T-helper 2 cell treated with Interferon-gamma antibody and Interleukin-4, amounts not matched to agents 5 μg/mL and 100 μg/mL, for 36 hours (primary cell): ENCODE data around the gene FIBCD1.
A peak's percentile ranks its signal among the peaks of the same experiment; 100 is the strongest.

ENCODE experiments used
- DNase-seq: peaks from one replicate; pipeline ENCODE4 v3.0.0; 2021; ENCODE audit warnings: low spot score
- H3K27ac Mint-ChIP-seq: one replicate; pipeline ENCODE4 v1.8.0; 2021; ENCODE audit warnings: mild to moderate bottlenecking, mixed read lengths
- H3K27me3 Mint-ChIP-seq: one replicate; pipeline ENCODE4 v1.8.0; 2021; ENCODE audit warnings: low read depth, mixed read lengths
- H3K36me3 Mint-ChIP-seq: one replicate; pipeline ENCODE4 v1.8.0; 2021; ENCODE audit warnings: low read depth, mixed read lengths
- H3K4me1 Mint-ChIP-seq: one replicate; pipeline ENCODE4 v1.8.0; 2021; ENCODE audit warnings: low read depth, mixed read lengths
- H3K4me3 Mint-ChIP-seq: one replicate; pipeline ENCODE4 v1.8.0; 2022; ENCODE audit warnings: mild to moderate bottlenecking, moderate library complexity, mixed read lengths
- H3K9me3 Mint-ChIP-seq: one replicate; pipeline ENCODE4 v1.8.0; 2021; ENCODE audit warnings: mixed read lengths

FIBCD1 gene

GRCh38 chr9:130869250-130869649 lies 69.8 kb downstream of the FIBCD1 start:
- Mint-ChIP-seq H3K9me3 (no peaks in the 10 kb centered on the region), H3K4me1 (peaks cover 3% of the 10 kb centered on the region), H3K27me3 (no peaks in the 10 kb centered on the region), H3K36me3 (peaks cover 12% of the 10 kb centered on the region), H3K4me3 (no peak overlapping the region), H3K27ac (no peak overlapping the region)
- DNase-seq: no peak

- no peak overlapping the region for H3K27ac Mint-ChIP-seq
- H3K9me3 Mint-ChIP-seq: no peaks in the 10 kb centered on the region
- DNase-seq: no peak
- no peaks in the 10 kb centered on the region for H3K27me3 Mint-ChIP-seq
- no peak overlapping the region for H3K4me3 Mint-ChIP-seq
- H3K4me1 Mint-ChIP-seq: peaks cover 3% of the 10 kb centered on the region
- peaks cover 10% of the 10 kb centered on the region for H3K36me3 Mint-ChIP-seq
These were observed 70.8 kb downstream of the FIBCD1 start for GRCh38 chr9:130868230-130868629.

DNA sequence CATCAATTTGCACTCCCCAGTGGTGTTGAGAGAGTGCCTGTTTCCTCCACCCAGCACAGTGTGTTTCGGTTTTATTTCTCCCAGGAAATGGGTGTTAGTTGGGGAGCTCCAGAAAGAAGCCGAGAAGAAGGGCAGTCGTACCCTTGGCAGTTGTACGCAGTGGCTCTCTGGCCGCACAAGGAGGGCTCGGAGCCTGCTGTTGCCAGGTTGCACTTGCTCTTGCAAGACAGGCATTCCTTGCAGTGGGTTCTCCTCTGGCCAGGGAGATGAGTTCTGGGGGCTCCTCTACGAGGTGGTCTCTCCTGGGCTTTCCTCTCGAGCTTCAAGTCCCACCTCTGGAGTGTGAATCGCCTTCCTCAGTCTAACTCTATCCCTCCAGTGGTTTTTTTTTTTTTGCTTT lies 71.5 kb downstream of the FIBCD1 start:
- H3K27me3 Mint-ChIP-seq: no peaks in the 10 kb centered on the region
- H3K4me1 Mint-ChIP-seq: peaks cover 3% of the 10 kb centered on the region
- H3K27ac Mint-ChIP-seq: no peak overlapping the region
- no peak overlapping the region for H3K4me3 Mint-ChIP-seq
- H3K36me3 Mint-ChIP-seq: peaks cover 8% of the 10 kb centered on the region
- no peaks in the 10 kb centered on the region for H3K9me3 Mint-ChIP-seq
- DNase-seq: no peak

DNA sequence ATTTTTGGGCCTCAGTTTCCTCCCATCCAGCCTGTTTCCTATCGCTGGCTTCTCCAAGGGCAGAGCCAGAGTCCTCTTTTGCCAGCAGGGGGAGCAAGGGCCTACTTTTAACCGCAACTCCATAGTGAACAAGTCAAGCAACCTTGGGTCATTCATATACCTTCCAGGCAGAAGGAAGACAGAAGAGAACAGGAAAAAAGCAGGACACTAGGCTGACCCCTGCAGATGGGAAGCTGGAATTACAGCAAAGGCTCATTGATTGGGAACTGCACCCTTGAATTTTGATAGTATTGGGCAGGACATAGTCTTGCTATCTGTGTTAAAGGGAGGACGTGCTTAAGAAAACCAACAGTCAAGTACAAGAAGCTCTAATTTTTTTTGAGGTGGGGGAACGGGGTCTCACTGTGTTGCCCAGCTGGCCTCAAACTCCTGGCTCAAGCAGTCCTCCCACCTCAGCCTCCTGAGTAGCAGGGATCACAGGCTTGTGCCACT lies 72.5 kb downstream of the FIBCD1 start:
- peak; percentile 33 for DNase-seq
- Mint-ChIP-seq H3K4me3 (no peak overlapping the region), H3K4me1 (peaks cover 3% of the 10 kb centered on the region), H3K9me3 (no peaks in the 10 kb centered on the region), H3K36me3 (peaks cover 4% of the 10 kb centered on the region), H3K27ac (no peak overlapping the region), H3K27me3 (no peaks in the 10 kb centered on the region)

- peaks cover 4% of the 10 kb centered on the region for H3K36me3 Mint-ChIP-seq
- no peak overlapping the region for H3K27ac Mint-ChIP-seq
- DNase-seq: no peak
- no peaks in the 10 kb centered on the region for H3K9me3 Mint-ChIP-seq
- no peak overlapping the region for H3K4me3 Mint-ChIP-seq
- H3K27me3 Mint-ChIP-seq: no peaks in the 10 kb centered on the region
- peaks cover 3% of the 10 kb centered on the region for H3K4me1 Mint-ChIP-seq
These were observed 73.1 kb downstream of the FIBCD1 start for GRCh38 chr9:130865921-130866320.

DNA sequence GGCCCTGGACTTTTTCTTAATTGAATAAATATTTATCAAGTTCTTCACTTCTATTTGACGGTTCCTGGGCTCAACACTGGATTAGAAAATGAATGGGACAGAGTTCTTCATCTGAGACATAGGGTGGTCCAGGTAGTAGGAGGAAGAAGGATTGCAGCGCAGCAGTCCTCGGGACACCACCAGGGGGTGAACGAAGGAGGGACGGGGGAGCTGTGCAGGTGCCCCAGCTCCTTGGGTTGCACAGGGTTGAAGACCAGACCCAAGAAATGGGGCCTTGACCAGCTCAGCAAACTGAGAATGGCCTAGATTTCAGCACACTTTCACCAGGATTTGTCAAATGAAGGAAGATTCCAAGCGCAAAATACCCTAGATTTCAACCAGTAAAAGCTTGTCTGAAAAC lies 74.5 kb downstream of the FIBCD1 start:
- peaks cover 1% of the 10 kb centered on the region for H3K36me3 Mint-ChIP-seq

DNA sequence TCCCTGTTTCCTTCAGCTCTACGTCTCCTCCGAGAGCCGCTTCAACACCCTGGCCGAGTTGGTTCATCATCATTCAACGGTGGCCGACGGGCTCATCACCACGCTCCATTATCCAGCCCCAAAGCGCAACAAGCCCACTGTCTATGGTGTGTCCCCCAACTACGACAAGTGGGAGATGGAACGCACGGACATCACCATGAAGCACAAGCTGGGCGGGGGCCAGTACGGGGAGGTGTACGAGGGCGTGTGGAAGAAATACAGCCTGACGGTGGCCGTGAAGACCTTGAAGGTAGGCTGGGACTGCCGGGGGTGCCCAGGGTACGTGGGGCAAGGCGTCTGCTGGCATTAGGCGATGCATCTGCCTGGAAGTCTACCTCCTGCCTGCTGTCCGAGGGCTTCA lies 76.3 kb downstream of the FIBCD1 start:
- no peak overlapping the region for H3K4me3 Mint-ChIP-seq
- peaks cover 1% of the 10 kb centered on the region for H3K36me3 Mint-ChIP-seq
- peaks cover 3% of the 10 kb centered on the region for H3K4me1 Mint-ChIP-seq
- H3K9me3 Mint-ChIP-seq: no peaks in the 10 kb centered on the region
- no peak for DNase-seq
- H3K27me3 Mint-ChIP-seq: no peaks in the 10 kb centered on the region
- no peak overlapping the region for H3K27ac Mint-ChIP-seq

More for the DNA sequence above, 74.5 kb downstream of the FIBCD1 start:
- no peaks in the 10 kb centered on the region for H3K9me3 Mint-ChIP-seq
- H3K4me3 Mint-ChIP-seq: no peak overlapping the region
- no peak for DNase-seq
- peaks cover 3% of the 10 kb centered on the region for H3K4me1 Mint-ChIP-seq
- H3K27me3 Mint-ChIP-seq: no peaks in the 10 kb centered on the region
- H3K27ac Mint-ChIP-seq: no peak overlapping the region

DNA sequence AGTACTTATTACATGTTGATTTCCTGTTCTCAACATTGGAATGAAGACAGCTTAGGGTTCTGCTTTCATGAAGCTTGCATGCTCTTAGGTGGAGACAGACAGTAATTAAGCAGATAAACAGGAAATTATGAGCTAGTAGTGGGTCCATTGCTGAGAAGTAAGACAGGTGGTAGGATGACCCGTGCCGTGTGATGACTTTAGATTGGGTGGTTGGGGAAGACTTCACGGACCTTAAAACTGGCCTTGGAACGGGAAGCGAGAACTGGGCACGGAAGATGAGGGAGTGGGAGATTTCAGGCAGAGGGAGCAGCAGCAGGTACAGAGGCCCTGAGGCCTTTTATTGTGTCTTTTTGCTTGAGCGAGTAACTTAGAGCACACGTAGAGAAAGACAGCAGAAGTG lies 76.8 kb downstream of the FIBCD1 start:
- no peak overlapping the region for H3K27ac Mint-ChIP-seq
- no peak for DNase-seq
- H3K4me3 Mint-ChIP-seq: no peak overlapping the region
- peaks cover 3% of the 10 kb centered on the region for H3K4me1 Mint-ChIP-seq
- peaks cover 5% of the 10 kb centered on the region for H3K36me3 Mint-ChIP-seq
- H3K27me3 Mint-ChIP-seq: no peaks in the 10 kb centered on the region
- H3K9me3 Mint-ChIP-seq: no peaks in the 10 kb centered on the region

- no peak overlapping the region for H3K27ac Mint-ChIP-seq
- peaks cover 5% of the 10 kb centered on the region for H3K36me3 Mint-ChIP-seq
- H3K4me3 Mint-ChIP-seq: no peak overlapping the region
- H3K9me3 Mint-ChIP-seq: no peaks in the 10 kb centered on the region
- no peak for DNase-seq
- H3K4me1 Mint-ChIP-seq: peaks cover 3% of the 10 kb centered on the region
- H3K27me3 Mint-ChIP-seq: no peaks in the 10 kb centered on the region
These were observed 77.5 kb downstream of the FIBCD1 start for GRCh38 chr9:130861372-130862180.

GRCh38 chr9:130860458-130861316 lies 78.4 kb downstream of the FIBCD1 start:
- peaks cover 4% of the 10 kb centered on the region for H3K36me3 Mint-ChIP-seq
- DNase-seq: no peak
- no peak overlapping the region for H3K4me3 Mint-ChIP-seq
- H3K27me3 Mint-ChIP-seq: no peaks in the 10 kb centered on the region
- H3K4me1 Mint-ChIP-seq: no peaks in the 10 kb centered on the region
- H3K9me3 Mint-ChIP-seq: no peaks in the 10 kb centered on the region
- H3K27ac Mint-ChIP-seq: no peak overlapping the region

DNA sequence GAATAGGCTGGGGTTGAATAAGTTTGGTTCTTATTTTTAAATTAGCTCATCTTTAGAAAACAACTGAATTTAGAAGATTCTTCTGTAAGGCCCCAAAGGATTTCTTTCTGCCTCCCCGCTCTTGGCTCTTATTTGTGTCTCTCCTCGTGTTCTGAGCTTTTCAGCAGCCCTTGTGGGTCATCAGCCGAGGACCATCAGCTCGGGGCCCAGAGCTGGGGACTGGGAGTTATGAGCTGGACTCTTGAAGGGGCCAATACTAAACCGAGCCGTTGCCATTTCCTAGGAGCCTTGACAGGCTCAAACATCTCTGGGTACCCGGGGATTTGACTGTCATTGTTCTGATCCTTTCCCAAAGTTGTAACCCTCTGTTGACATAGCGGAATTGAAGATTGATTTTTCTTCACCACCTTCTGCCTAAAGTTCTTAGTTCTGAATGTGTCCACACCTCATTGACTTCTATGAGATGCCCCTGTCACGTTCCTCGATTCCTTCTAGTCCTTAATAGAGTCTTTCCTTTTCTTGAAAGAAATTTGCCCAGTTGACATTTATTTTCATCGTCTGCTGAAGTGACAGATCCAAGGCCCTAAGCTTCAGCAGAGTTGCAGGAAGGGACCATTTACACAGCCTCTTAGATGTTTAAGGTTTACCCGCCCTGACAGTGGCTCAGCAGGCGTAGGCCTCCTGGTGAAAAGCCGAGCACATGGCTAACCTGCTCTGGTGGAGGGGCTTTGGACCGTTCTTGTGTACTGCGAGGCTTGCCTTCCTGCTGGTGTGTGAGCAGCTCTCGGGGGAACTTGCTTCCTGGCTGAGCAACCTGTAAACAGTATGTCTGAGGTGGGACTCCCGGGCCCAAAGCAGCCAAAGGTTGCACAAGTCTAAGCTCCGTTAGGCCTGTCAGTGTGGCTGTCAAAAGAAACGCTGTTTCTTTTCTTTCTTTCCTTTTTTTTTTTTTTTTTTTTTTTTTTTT lies 80.0 kb downstream of the FIBCD1 start:
- Mint-ChIP-seq H3K4me1 (no peaks in the 10 kb centered on the region), H3K9me3 (no peaks in the 10 kb centered on the region), H3K4me3 (no peak overlapping the region), H3K27me3 (no peaks in the 10 kb centered on the region), H3K27ac (no peak overlapping the region), H3K36me3 (peaks cover 5% of the 10 kb centered on the region)
- DNase-seq: no peak

GRCh38 chr9:130857864-130858738 lies 80.9 kb downstream of the FIBCD1 start:
- Mint-ChIP-seq H3K27ac (no peak overlapping the region), H3K4me1 (no peaks in the 10 kb centered on the region), H3K4me3 (no peak overlapping the region), H3K27me3 (no peaks in the 10 kb centered on the region), H3K36me3 (peaks cover 5% of the 10 kb centered on the region), H3K9me3 (no peaks in the 10 kb centered on the region)
- no peak for DNase-seq

DNA sequence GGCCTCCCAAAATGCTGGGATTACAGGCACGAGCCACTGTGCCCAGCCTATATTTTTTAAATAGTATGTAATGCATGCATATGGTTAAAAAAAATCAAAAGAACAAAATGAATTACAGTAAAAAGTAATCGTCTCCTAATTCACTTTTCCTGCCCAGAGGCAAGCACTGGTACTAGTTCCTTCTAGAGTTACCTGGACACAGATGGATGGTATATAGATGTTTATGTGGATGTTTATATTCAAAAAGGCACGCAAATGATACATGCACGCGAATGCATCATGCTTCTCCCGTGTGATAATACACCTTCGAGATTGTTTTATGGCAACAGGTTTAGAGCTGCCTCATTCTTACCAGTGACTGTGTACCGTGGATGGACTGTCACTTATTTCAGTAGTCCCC lies 82.6 kb downstream of the FIBCD1 start:
- Mint-ChIP-seq H3K9me3 (no peaks in the 10 kb centered on the region), H3K27ac (no peak overlapping the region), H3K27me3 (no peaks in the 10 kb centered on the region), H3K4me1 (no peaks in the 10 kb centered on the region), H3K4me3 (no peak overlapping the region), H3K36me3 (peaks cover 5% of the 10 kb centered on the region)
- no peak for DNase-seq
